GM19397 (cell line): ENCODE data around the gene SHISA6.

Source experiments
- ATAC-seq: cut with Tn5 transposase; IDR thresholded peaks from one replicate; pipeline ENCODE4 v1.9.1; 2021; ENCODE audit warnings: mild to moderate bottlenecking, moderate library complexity; ENCODE audit not compliant: unreplicated experiment

SHISA6 gene

GRCh38 chr17:11264183-11264871, 23.3 kb downstream of the SHISA6 start:
- no peak for ATAC-seq

- ATAC-seq: no peak
Measured at GRCh38 chr17:11267999-11268575, 27.1 kb downstream of the SHISA6 start.

GRCh38 chr17:11269210-11269609, 28.2 kb downstream of the SHISA6 start:
- ATAC-seq: no peak

GRCh38 chr17:11272191-11272590, 31.2 kb downstream of the SHISA6 start:
- no peak for ATAC-seq

- ATAC-seq: no peak
Measured at GRCh38 chr17:11273596-11273995, 32.6 kb downstream of the SHISA6 start.

- no peak for ATAC-seq
Measured at GRCh38 chr17:11274106-11274505, 33.1 kb downstream of the SHISA6 start.

- no peak for ATAC-seq
Measured at GRCh38 chr17:11276486-11276885, 35.5 kb downstream of the SHISA6 start.

- ATAC-seq: no peak
Measured at GRCh38 chr17:11278186-11278991, 37.4 kb downstream of the SHISA6 start.

GRCh38 chr17:11278992-11279270, 37.9 kb downstream of the SHISA6 start:
- ATAC-seq: no peak

GRCh38 chr17:11279776-11280344, 38.8 kb downstream of the SHISA6 start:
- ATAC-seq: no peak

GRCh38 chr17:11282586-11282985, 41.6 kb downstream of the SHISA6 start:
- ATAC-seq: no peak

- ATAC-seq: no peak
Measured at GRCh38 chr17:11284811-11285210, 43.8 kb downstream of the SHISA6 start.

GRCh38 chr17:11285946-11286345, 44.9 kb downstream of the SHISA6 start:
- ATAC-seq: no peak

- ATAC-seq: no peak
Measured at GRCh38 chr17:11287791-11288190, 46.8 kb downstream of the SHISA6 start.

- no peak for ATAC-seq
Measured at GRCh38 chr17:11290814-11291213, 49.8 kb downstream of the SHISA6 start.

- ATAC-seq: no peak
Measured at GRCh38 chr17:11292491-11292890, 51.5 kb downstream of the SHISA6 start.

- no peak for ATAC-seq
Measured at GRCh38 chr17:11293480-11293879, 52.5 kb downstream of the SHISA6 start.

GRCh38 chr17:11294826-11295225, 53.8 kb downstream of the SHISA6 start:
- ATAC-seq: no peak

GRCh38 chr17:11296994-11297393, 56.0 kb downstream of the SHISA6 start:
- ATAC-seq: no peak

- no peak for ATAC-seq
Measured at GRCh38 chr17:11298401-11298800, 57.4 kb downstream of the SHISA6 start.

GRCh38 chr17:11300201-11300600, 59.2 kb downstream of the SHISA6 start:
- no peak for ATAC-seq

GRCh38 chr17:11300738-11301137, 59.7 kb downstream of the SHISA6 start:
- ATAC-seq: no peak
